ENCODE results near the gene ITGB1BP1. TPM values are rescaled to one million over a fixed set of nuclear protein-coding genes. Genes with fewer than 3 reads are reported as not detected.

Gene ITGB1BP1
- total and polyA plus RNA-seq, 5 donors: 80.5 to 137 (median 86.6) TPM

GRCh38 chr2:9460441-9461017, 37.2 kb upstream of the ITGB1BP1 start:
- no peak for DNase-seq
- WGBS: 90% methylated on average over 3 of the region's 3 CpGs
- Histone ChIP-seq H3K4me3 (ENCODE audit: low read length) (no peak overlapping the region), H3K27ac (ENCODE audit: low read length) (no peak overlapping the region), H3K27me3 (ENCODE audit: control insufficient read depth, insufficient read depth) (no peaks in the 10 kb centered on the region), H3K4me1 (ENCODE audit: control insufficient read depth, insufficient read depth, low read length) (no peaks in the 10 kb centered on the region), H3K9me3 (ENCODE audit: control insufficient read depth, low read length) (no peaks in the 10 kb centered on the region)
- intact Hi-C loops (cut with DNase I): no loop called here
- no peak for ATAC-seq

- intact Hi-C loops (cut with DNase I): no loop called here
- H3K4me3 ChIP-seq (ENCODE audit: low read length): no peak overlapping the region
- DNase-seq: no peak
- H3K27ac ChIP-seq (ENCODE audit: low read length): no peak overlapping the region
- no peaks in the 10 kb centered on the region for H3K4me1 ChIP-seq (ENCODE audit: control insufficient read depth, insufficient read depth, low read length)
- no peaks in the 10 kb centered on the region for H3K9me3 ChIP-seq (ENCODE audit: control insufficient read depth, low read length)
- ATAC-seq: no peak
- 94% methylated on average over 1 of the region's 1 CpG for WGBS
- no peaks in the 10 kb centered on the region for H3K27me3 ChIP-seq (ENCODE audit: control insufficient read depth, insufficient read depth)
Observed at GRCh38 chr2:9451231-9451630, 27.9 kb upstream of the ITGB1BP1 start.

DNA sequence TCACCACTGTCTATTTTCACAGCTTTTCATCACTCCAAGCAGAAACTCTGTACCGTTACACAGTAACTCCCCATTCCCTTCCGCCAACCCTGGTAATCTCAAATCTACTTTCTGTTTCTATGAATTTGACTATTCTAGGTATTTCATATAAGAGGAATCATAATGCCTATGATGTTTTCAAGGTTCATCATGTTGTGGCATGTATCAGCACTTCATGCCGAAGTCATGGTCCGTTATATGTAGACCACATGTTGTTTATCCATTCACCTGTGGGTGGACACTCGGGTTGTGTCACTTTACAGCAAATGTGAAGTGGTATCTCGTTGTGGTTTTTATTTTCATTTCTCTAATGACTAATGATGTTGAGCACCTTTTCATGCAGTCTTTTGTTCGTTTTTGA, 21.8 kb upstream of the ITGB1BP1 start:
- Histone ChIP-seq H3K9me3 (ENCODE audit: control insufficient read depth, low read length) (no peaks in the 10 kb centered on the region), H3K4me3 (ENCODE audit: low read length) (no peak overlapping the region), H3K4me1 (ENCODE audit: control insufficient read depth, insufficient read depth, low read length) (no peaks in the 10 kb centered on the region), H3K27me3 (ENCODE audit: control insufficient read depth, insufficient read depth) (no peaks in the 10 kb centered on the region), H3K27ac (ENCODE audit: low read length) (no peak overlapping the region)
- DNase-seq: no peak
- 91% methylated on average over 7 of the region's 7 CpGs for WGBS
- intact Hi-C loops (cut with DNase I): no loop called here
- ATAC-seq: no peak

DNA sequence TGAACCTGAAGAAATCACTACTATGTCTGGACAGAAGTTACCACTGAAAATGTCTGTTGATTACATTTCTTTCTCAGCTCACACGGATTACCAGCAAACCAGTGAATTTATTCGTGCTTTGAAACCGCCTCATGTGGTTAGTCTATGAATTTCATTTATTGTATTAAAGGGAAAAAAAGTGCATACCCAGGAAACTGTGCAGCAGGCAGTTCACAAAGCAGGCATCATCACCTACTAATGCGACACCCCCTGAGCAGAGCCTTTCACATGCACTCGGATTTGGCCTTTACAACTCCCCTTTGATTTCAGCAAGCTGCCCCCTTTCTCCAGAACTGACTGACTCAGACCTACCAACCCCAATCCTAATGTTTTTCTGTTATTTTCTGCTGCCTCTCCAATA, 20.2 kb upstream of the ITGB1BP1 start:
- no peak for ATAC-seq
- WGBS: 92% methylated on average over 5 of the region's 5 CpGs

GRCh38 chr2:9441556-9441955, 18.2 kb upstream of the ITGB1BP1 start:
- 47% methylated on average over 3 of the region's 3 CpGs for WGBS
- DNase-seq: no peak
- Histone ChIP-seq H3K27me3 (ENCODE audit: control insufficient read depth, insufficient read depth) (no peaks in the 10 kb centered on the region), H3K9me3 (ENCODE audit: control insufficient read depth, low read length) (no peaks in the 10 kb centered on the region), H3K27ac (ENCODE audit: low read length) (no peak overlapping the region), H3K4me3 (ENCODE audit: low read length) (no peak overlapping the region), H3K4me1 (ENCODE audit: control insufficient read depth, insufficient read depth, low read length) (no peaks in the 10 kb centered on the region)
- no peak for ATAC-seq
- intact Hi-C loops (cut with DNase I): no loop called here

More for the DNA sequence above, 20.2 kb upstream of the ITGB1BP1 start:
- Histone ChIP-seq H3K27me3 (ENCODE audit: control insufficient read depth, insufficient read depth) (no peaks in the 10 kb centered on the region), H3K27ac (ENCODE audit: low read length) (no peak overlapping the region), H3K4me1 (ENCODE audit: control insufficient read depth, insufficient read depth, low read length) (no peaks in the 10 kb centered on the region), H3K4me3 (ENCODE audit: low read length) (no peak overlapping the region), H3K9me3 (ENCODE audit: control insufficient read depth, low read length) (no peaks in the 10 kb centered on the region)
- no peak for DNase-seq
- intact Hi-C loops (cut with DNase I): no loop called here

DNA sequence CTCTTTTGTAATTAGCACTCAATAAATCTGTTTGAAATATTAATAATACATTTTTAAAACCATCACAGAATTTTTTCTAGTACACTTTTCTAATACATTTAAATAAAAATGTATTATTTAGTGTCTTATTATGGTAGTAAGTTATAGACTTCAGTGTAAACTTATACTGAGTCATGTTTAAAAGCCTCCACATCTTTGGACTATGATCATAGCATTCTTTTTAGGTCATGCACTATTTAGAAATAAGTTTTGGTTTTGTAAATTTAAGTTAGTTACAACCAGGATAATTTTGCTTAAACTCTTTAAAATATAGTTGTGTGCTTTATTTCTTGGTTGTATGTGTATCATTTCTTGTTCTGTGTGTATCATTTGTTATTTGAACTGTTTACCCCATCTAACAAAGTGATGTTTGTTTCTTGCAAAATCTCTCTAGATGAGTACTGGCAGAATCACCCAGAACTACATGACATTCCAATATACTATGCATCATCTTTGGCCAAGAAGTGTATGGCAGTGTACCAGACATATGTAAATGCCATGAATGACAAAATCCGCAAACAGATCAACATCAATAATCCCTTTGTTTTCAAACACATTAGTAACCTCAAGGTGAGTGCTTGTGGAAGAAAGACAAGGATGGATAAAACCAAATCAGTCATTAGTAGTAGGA, 16.9 kb upstream of the ITGB1BP1 start:
- no peaks in the 10 kb centered on the region for H3K4me1 ChIP-seq (ENCODE audit: control insufficient read depth, insufficient read depth, low read length)
- no peak for ATAC-seq
- intact Hi-C loops (cut with DNase I): no loop called here
- WGBS: 76% methylated on average over 1 of the region's 1 CpG
- no peaks in the 10 kb centered on the region for H3K9me3 ChIP-seq (ENCODE audit: control insufficient read depth, low read length)
- H3K27me3 ChIP-seq (ENCODE audit: control insufficient read depth, insufficient read depth): no peaks in the 10 kb centered on the region
- no peak overlapping the region for H3K4me3 ChIP-seq (ENCODE audit: low read length)
- DNase-seq: no peak
- H3K27ac ChIP-seq (ENCODE audit: low read length): no peak overlapping the region

DNA sequence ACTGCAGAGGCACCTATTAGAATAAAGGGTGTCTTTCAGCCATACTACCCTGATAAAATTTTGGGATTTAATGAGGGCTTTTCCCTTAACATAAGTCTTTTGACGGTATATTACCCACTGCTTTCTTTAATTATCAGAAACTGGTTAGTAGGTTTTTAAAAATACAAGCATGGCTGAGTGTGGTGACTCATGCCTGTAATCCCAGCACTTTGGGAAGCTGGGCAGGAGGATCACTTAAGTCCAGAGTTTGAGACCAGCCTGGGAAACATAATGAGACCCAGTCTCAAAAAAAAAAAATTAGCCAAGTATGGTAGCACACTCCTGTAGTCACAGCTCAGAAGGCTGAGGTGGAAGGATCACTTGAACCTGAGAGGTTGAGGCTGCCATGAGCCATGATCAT, 16.2 kb upstream of the ITGB1BP1 start:
- Histone ChIP-seq H3K27ac (ENCODE audit: low read length) (no peak overlapping the region), H3K9me3 (ENCODE audit: control insufficient read depth, low read length) (no peaks in the 10 kb centered on the region), H3K4me3 (ENCODE audit: low read length) (no peak overlapping the region), H3K4me1 (ENCODE audit: control insufficient read depth, insufficient read depth, low read length) (no peaks in the 10 kb centered on the region), H3K27me3 (ENCODE audit: control insufficient read depth, insufficient read depth) (no peaks in the 10 kb centered on the region)
- 97% methylated on average over 1 of the region's 1 CpG for WGBS
- intact Hi-C loops (cut with DNase I): no loop called here
- DNase-seq (no peak), ATAC-seq (no peak)

DNA sequence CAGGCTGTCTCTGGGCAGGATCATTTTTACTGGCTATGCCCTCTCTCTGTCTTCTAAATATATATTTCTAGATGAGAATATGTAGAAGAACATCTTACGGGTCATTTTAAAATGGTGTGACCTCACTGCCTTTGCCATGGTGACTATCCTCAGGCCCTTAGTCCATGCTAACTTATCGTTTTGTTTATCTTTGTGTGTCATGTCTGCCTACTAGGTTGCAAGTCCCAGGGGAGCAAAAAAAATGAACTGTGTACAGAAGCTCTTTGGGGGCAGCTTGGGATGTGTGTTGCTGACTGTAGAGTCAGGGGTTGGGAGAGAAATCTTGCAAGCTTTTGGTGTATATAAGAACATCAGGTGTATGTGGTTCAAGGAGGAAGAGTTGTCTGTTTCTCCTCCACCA, 11.2 kb upstream of the ITGB1BP1 start:
- Histone ChIP-seq H3K27ac (ENCODE audit: low read length) (no peak overlapping the region), H3K27me3 (ENCODE audit: control insufficient read depth, insufficient read depth) (no peaks in the 10 kb centered on the region), H3K4me1 (ENCODE audit: control insufficient read depth, insufficient read depth, low read length) (no peaks in the 10 kb centered on the region), H3K9me3 (ENCODE audit: control insufficient read depth, low read length) (no peaks in the 10 kb centered on the region), H3K4me3 (ENCODE audit: low read length) (no peak overlapping the region)
- intact Hi-C loops (cut with DNase I): no loop called here
- WGBS: 81% methylated on average over 2 of the region's 2 CpGs
- no peak for DNase-seq
- no peak for ATAC-seq

GRCh38 chr2:9430316-9431293, 7.3 kb upstream of the ITGB1BP1 start:
- no peak overlapping the region for H3K4me3 ChIP-seq (ENCODE audit: low read length)
- H3K4me1 ChIP-seq (ENCODE audit: control insufficient read depth, insufficient read depth, low read length): no peaks in the 10 kb centered on the region
- H3K27me3 ChIP-seq (ENCODE audit: control insufficient read depth, insufficient read depth): no peaks in the 10 kb centered on the region
- WGBS: 67% methylated on average over 2 of the region's 2 CpGs
- ATAC-seq: no peak
- H3K9me3 ChIP-seq (ENCODE audit: control insufficient read depth, low read length): no peaks in the 10 kb centered on the region
- intact Hi-C loops (cut with DNase I): no loop called here
- DNase-seq: no peak
- no peak overlapping the region for H3K27ac ChIP-seq (ENCODE audit: low read length)

- no peak for ATAC-seq
- H3K4me1 ChIP-seq (ENCODE audit: control insufficient read depth, insufficient read depth, low read length): peaks cover 2% of the 10 kb centered on the region
- WGBS: 74% methylated on average over 5 of the region's 5 CpGs
Observed at GRCh38 chr2:9428965-9429577, 5.7 kb upstream of the ITGB1BP1 start.

More at GRCh38 chr2:9428965-9429577, 5.7 kb upstream of the ITGB1BP1 start:
- intact Hi-C loops (cut with DNase I): no loop called here
- Histone ChIP-seq H3K4me3 (ENCODE audit: low read length) (no peak overlapping the region), H3K27ac (ENCODE audit: low read length) (no peak overlapping the region), H3K27me3 (ENCODE audit: control insufficient read depth, insufficient read depth) (no peaks in the 10 kb centered on the region), H3K9me3 (ENCODE audit: control insufficient read depth, low read length) (no peaks in the 10 kb centered on the region)
- no peak for DNase-seq

Data from right cardiac atrium (tissue), 5 donors.